ENCODE measurements around the gene PRLR.

DNA sequence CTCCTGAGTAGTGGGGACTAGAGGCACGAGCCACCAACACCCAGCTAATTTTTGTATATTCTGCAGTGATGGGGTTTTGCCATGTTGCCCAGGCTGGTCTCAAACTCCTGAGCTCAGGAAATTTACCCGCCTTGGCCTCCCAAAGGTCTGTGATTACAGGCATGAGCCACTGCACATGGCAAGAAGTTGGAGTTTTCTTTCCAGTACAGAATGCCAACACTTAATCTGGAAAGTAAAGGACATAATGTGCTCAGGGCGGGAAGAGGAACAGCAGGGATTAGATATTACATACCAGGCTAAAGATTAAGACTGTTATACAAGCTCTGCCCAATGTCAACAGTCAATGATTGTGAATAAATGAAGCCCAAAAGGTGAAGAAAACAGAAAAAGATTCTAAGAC lies 135.3 kb downstream of the PRLR start:
- TF ChIP-seq, protein P1, sequence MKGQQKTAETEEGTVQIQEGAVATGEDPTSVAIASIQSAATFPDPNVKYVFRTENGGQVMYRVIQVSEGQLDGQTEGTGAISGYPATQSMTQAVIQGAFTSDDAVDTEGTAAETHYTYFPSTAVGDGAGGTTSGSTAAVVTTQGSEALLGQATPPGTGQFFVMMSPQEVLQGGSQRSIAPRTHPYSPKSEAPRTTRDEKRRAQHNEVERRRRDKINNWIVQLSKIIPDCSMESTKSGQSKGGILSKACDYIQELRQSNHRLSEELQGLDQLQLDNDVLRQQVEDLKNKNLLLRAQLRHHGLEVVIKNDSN (IDR thresholded peaks at IDR 0.05), result no peak
- TF ChIP-seq EP300 (IDR thresholded peaks at IDR 0.05; ENCODE audit: borderline replicate concordance), result no peak
- TF ChIP-seq YY1 (IDR thresholded peaks at IDR 0.05; ENCODE audit: low read depth), result no peak
- no peak for TF ChIP-seq RAD21 (IDR thresholded peaks at IDR 0.05; ENCODE audit: low read depth)
- TF ChIP-seq FOXM1 (IDR thresholded peaks at IDR 0.05; ENCODE audit: borderline replicate concordance, low read depth), result no peak
- no peak for TF ChIP-seq NFIC (IDR thresholded peaks at IDR 0.05)
- no peak for TF ChIP-seq ZBTB7A (IDR thresholded peaks at IDR 0.05; ENCODE audit: low read depth)
- TF ChIP-seq, protein P2, sequence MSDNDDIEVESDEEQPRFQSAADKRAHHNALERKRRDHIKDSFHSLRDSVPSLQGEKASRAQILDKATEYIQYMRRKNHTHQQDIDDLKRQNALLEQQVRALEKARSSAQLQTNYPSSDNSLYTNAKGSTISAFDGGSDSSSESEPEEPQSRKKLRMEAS (IDR thresholded peaks at IDR 0.05), result no peak
- TF ChIP-seq TAF1 (IDR thresholded peaks at IDR 0.05; ENCODE audit: low read depth), result no peak
- no peak for TF ChIP-seq CEBPB (IDR thresholded peaks at IDR 0.05)

Data from Ishikawa (cell line).